Stimulated activated CD8-positive, alpha-beta memory T cell treated with anti-CD3 and anti-CD28 coated beads, Interleukin-2, amount 100 ng/mL, for 1 hour (primary cell): ENCODE results near the gene MINDY3.
"Not testable (repeated sequence)": the region's sequence is repeated elsewhere in the genome, so short reads cannot be mapped to it uniquely, and the experiment has no call there.

Source experiments
- DNase-seq, 2 donors: peaks; one replicate each; pipeline ENCODE4 v3.0.0-alpha.2; 2020; ENCODE audit warnings: low read depth in 2 of 2

The MINDY3 gene

DNA sequence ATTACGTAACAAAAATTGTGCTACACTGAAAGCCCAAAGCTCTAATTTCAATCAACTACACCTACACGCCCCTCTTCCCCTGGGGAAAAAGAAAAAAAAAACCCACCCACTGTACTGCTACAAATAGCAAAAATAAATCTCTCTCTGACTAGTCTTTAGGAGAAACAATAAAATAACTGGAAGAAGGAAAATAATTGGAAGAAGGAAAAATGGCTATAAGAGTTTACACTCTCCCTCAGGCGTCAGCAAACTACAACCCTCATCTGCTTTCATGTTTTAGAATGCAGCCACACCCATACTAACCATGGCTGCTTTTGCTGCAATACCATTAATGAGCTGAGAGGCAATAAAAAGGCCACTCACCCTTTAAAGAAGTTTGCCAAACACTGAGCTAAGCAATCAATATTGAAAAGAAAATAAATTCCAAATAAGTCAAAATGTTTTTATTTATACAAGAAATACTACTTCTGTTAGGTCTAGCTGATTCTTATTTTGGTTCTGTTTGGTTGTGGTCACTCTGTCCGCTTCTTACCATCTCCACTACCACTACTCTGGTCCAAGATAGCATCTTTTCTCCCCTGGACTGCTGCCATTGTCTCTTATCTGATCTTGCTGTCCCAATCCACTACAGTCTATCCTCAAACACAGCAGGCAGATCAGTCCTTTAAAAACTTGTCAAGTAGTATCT is 3.8 kb downstream of the MINDY3 start:
- no peak for DNase-seq

DNA sequence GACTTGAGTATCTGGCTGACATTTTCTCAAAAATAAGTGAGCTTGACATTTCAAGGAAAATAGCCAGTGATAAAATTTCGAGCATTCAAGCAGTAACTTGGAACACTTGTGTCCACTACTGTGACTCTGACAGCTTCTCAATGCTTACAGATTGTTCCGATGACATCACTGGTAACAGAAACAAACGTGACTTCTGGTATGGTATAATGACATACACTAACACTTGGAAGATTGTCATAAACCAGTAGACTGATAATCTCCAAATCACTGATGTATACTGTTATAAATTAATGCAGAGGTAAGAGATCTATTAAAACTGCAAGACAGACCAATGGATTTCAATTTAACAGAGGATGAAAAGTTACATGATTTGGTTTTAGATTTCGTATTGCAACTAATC is 6.5 kb downstream of the MINDY3 start:
- DNase-seq = no peak

DNA sequence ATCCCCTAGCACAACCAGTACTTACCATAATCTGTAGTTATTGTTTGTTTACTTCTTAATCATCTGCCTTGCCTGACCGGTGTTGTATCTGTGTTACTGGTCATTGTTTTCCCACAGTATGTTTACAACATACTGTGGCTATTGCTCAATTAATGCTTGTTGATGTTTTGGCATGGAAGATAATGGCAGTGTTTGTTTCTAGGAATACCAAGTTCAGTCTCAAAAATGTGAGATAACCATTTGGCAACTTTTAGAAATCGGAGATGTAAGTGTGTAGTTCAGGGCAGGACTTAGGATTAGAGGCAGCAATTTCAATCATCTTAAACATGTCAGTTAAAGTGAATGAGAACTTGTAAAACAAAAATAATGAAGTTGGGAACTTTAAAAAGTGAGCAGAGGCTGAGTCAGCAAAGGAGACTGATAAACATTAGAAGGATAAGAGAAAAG is 8.2 kb downstream of the MINDY3 start:
- DNase-seq = no peak

DNA sequence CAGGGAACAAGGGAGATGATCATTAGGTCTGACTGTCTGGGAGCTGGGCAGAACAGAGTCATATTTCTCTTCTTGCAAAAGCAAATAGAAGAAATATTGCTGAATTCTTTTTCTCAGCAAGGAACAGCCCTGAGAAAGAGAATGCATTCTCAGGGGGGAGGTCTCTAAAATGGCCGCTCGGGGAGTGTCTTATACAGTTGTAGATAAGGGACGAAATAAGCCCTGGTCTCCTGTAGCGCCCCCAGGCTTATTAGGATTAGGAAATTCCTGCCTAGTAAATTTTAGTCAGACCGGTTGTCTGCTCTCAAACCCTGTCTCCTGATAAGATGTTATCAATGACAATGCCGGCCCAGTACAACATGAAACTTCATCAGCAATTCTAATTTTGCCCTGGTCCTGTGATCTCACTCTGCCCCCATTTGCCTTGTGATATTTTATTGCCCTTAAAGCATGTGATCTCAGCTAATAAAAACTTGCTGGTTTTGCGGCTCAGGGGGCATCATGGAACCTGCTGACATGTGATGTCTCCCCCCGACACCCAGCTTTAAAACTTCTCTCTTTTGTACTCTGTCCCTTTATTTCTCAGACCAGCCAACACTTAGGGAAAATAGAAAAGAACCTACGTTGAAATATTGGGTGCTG is 9.8 kb downstream of the MINDY3 start:
- DNase-seq = not testable (repeated sequence)

DNA sequence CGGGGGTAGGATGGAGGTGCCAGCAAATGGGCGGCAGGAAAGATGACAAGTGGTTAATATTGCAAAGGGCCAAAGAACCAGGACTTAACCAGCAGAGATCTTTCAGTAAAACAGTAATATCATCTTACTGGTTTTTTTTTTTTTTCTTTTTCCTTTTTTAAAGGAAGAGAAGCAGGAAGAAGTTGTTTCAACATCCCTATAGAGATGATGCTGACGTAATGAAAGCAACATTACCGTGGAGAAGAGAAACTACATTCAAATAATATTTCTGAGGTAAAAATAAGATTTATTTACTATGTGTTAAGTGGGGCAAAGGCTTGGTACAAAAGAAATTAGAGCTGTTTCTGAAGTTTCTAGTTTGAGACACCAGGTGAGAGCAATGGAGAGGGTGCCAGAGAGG is 11.0 kb downstream of the MINDY3 start:
- DNase-seq = no peak

DNA sequence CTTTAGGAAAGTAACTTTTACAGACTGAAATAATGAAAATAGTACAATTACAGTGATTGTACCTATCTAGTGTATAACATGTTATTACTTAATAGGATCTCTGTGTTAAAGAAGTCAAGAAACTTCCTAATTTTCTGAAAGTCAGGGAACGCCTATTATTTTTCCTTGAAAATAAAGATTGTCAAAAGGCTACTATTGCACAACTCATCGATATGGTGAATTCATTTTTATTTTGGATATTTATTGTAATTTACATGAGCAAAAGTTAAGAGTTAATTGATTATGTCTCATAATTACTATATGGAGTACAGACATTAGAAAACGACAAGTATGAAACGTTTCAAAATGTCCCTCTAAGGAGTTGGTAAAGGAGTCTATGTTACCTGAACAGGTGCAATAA is 12.8 kb downstream of the MINDY3 start:
- DNase-seq = no peak

DNA sequence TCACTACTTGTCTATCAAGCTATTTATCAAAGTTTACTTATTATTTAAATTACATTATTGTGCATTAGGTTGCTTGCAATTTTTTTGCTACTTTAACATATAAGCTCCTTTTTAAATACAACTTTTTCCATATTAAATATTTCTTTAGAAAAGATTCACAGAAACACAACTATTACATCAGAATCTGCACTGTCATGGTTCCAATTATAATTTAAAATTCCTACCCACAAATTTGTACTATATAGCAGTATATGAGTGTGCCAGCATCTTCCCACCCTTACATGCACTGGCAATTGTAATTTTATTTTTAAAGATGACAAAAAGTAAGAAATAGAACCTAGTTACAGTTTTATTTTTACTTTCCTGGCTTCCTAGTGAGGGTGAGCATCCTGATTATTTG is 15.8 kb downstream of the MINDY3 start:
- DNase-seq = no peak

DNA sequence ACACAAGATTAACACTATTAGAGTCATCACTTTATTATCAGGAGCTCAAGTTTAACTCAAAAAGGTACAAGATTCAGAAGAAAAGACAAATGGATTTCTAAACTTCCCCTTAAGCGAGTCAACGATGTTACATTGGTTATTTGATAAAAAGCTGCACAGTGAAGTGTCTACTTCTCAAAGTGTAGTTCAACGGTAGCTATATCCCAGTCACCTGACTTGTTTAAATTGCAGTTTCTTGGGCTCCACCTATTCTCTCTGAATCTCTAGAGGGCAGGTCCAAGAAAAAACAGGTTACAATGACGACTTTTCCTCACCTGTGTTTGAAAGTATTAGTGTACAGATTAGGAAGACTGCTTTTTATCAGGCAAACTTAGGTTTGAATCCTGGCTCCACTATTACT is 16.6 kb downstream of the MINDY3 start:
- DNase-seq = no peak

DNA sequence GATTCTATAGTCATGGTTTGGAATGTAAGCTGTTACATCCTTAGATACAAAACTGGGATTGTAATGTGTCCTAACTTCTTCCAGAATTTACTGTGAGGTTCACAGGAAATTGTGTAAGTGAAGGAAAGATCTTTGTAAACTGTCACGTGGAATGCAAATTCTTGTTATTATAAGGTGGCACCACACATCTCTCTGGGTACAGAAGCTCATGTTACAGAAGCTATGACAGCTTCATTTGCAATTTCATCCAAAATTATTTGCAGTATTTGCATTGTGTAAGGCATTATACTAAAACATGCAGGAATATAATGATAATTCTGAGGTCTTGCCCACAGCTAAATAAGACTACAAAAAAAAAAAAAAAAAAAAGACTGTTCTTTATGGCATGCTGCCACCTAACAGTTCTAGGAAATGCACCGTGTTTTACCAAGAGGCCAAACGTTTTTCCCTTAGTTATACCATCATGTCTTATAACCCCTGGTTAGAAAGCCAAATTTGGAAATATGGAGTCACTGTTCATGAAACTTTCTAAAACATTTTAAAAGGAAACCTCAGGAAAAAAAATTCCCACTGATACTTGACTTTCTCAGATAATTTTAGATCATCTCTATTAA is 17.6 kb downstream of the MINDY3 start:
- no peak for DNase-seq

DNA sequence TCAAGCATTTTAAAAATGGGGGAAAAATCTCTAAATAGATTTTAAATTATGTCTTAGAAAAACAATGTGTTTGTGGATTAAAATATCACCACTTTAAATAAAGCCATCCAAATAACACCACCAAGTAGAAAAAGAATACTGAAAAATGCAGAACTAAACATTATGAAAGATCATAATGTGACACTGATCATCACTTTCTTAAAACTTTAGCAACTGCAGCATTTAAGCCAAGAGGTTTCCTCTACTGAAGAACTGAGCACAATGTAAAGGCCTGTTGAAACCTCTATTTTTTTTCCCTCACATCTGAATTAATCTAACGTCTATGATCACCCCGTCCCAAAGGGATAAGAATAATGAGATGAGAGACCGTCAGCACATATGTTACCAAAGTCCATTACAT is 18.6 kb downstream of the MINDY3 start:
- no peak for DNase-seq

DNA sequence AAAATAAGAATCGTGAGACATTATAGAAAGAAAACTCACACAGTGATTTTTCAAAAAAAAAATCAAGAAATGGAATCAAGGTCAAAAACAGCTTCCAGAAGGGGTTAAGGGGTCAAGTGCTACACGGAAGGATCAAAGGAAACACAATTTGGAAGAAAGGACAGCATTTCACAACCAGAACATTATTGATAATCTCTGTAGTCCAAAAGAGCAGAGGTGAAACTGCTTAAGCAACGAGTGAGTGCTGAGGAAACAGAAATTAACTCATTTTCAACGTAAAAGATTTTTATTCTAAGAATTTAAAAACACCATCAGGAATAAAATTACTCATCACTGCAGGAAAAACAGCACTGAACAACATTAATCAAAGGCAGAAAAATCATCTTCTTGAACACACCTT is 23.5 kb downstream of the MINDY3 start:
- DNase-seq = no peak

DNA sequence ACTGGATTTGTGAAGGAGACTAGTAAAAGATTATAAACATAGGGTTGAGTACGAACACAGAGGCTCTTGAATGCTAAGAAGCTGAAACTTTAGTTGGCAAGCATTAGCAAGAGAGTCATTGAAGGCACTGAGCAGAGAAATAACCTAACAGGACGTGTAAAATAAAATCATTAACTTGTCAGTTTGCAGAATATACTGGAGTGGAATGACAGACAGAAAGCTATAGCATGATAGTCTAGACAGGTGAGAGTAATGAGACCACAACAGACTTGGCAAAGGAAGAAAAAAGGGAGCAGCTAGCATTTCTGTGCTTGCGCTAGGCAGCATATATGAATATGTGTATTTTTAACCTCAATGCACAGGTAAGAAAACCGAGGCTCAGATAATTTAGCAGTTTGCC is 30.8 kb downstream of the MINDY3 start:
- no peak for DNase-seq

DNA sequence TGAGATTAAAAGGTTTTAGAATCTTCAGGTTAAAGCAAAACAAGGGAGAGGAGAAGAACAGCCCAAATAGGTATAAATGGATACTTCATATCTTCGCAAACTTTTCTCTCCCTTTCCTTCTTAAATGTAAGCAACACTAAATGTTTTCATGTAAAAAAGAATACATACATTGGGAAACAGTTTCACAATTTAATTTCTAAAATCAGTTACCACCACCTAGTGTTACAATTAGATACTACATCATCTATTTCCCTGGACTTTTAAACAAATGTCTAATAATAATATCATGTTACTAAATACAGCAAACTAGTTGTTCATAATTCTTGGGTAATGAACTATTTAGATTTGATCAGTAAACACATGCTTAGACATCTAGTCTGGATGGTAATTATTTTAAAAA is 35.8 kb downstream of the MINDY3 start:
- no peak for DNase-seq

DNA sequence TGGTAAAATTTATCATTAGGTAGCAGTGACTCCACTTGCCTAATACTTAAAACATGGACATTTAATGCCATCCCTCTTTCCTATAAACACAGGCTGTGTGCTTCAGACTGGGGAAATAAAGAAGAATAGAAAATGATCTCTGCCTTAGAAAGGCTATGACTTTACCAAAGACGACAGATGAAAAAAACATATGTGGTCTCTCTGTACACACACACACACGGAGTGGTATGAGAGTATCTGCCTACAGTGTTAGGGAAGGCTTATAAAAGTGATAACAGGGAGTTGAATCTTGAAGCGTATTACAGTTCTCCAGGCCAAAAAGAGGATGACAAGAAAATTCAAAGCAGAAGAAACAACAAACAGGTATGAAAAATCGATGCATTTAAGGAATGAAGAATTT is 38.2 kb downstream of the MINDY3 start:
- DNase-seq = no peak

DNA sequence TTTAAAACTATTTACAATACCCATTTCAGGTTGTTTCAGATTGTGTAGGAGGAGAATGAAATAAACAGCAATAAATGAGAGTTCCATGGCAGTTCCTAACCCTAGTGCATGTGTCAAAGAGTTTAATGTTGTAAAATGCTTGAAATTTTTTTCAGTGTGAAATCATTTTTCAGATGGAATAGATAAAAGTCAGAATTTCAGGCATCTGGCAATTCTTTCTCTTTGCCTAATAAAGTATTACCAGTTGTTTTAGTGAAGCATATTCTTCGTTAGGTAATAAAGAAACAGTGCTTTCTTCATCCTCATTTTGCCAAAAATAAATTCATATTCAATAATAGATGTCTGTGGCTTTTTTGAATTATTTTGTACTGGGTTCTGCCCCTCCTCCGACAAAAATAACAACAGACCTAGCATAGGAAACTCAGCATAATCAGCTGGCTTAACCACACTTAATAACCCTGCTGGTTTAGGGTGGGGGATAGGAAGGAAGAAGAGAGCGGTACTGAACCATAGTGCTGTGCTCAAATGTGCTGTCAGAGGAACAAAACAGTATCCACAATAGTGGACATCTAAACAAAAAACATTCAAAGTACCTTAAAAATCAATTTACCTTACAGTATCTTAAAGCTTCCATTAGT is 39.1 kb downstream of the MINDY3 start:
- no peak for DNase-seq

DNA sequence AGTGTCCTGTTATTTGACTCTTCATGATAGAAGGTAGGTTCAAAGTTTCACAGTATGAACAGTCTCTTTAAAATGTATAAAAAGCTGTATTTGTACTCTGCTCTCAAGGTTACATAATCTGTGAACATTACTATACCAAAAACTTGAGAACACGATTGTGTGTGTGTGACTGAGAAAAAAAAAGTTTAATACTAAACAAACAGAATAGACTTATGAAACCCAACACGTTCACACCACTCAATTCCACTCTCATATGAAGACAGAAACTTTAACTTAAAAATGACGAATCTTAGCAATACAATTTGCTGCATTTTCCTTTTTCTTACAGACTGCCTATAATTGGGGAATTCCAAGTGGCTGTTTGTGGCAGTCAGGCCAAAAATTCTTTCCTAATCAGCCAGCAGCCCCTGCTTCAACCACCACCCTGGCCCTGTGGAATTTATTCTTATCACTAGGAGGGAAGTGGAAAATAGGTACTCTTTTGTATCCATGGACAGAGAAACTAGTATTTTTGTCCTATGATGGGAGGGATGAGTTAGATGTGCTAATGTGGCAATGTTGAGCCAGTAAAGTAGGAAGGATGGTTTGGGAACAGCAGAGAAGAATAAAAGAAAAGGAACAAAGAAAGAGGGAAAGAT is 42.8 kb downstream of the MINDY3 start:
- no peak for DNase-seq

DNA sequence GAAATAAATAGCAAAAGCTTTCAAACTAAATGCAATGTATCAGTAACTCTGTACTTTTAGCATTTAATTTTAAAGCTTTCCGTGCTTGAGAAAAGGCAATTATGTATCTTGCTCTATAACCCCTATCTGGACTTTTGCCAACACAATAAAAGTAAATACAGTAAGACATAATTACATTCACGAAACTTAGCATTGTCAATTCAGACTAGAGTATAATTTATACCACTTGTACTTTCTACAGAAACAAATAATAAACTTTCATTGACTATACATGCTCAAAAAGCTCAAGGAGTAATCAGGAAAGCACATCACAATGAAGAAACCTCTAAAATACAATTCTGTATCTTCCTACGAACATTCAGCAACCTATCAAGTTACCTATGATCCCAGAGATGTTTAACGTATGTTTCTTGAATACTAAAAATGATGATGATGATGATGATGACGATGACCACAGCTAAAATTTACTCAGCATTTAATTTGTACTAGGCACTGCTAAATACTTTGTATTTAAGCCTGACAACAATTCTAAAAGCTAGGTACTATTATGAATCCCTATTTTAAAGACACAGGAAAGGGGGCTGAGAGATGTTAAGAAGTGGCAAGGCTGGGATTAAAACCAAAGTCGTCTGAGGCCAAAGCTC is 44.9 kb downstream of the MINDY3 start:
- DNase-seq = no peak

DNA sequence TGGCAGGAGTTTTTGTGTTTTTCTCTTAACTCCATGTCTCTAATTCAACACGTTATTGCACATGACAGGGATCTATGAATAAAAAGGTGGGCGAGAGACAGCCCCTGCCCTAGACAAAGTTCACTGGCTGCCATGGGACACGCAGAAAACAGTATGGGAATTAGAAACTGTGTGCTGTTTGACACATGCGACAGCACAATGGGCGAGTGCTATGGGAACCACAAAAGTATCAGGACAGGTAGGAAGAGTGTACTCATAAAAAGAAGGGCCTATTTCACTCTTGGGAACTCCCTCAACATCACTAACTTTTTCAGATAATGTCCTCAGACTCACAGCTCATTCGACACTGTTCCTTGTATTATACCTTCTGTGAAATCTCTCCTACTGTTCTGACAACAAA is 45.7 kb downstream of the MINDY3 start:
- no peak for DNase-seq

DNA sequence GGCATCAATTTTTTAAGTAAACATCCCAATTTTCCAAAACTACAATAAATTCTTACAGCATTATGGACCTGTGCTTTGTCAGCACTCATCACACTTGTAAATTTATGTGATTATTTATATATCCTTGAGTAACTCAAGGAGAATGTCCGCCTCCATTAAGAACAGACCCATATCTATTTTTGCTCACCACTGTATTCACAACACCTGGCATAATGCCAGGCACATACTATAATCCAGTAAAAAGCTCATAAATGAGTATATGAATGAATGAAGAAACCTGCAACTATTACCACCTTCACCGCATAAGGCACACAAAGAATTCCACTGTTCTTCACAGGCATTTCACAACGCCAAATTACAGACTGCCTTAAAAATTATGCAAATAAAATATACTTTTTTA is 46.9 kb downstream of the MINDY3 start:
- DNase-seq = no peak

DNA sequence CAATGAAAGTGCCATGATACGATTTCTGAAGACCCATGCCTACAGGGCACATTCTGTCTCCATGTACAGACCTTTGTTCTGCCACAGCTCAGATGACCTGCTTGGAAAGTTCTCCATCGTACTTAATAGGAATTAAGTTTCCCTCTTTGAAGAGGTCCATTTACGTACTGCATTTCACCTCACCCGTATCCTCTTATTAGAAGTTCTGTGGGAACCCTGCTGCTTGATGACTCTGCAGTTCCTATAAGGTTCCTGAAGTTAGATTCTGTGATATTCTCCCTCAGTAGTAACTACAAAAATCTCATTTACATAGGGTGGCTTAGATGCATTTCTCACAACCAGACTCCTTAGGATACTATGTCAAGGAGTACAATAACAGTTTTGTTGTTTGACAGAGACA is 50.9 kb downstream of the MINDY3 start:
- DNase-seq = no peak

DNA sequence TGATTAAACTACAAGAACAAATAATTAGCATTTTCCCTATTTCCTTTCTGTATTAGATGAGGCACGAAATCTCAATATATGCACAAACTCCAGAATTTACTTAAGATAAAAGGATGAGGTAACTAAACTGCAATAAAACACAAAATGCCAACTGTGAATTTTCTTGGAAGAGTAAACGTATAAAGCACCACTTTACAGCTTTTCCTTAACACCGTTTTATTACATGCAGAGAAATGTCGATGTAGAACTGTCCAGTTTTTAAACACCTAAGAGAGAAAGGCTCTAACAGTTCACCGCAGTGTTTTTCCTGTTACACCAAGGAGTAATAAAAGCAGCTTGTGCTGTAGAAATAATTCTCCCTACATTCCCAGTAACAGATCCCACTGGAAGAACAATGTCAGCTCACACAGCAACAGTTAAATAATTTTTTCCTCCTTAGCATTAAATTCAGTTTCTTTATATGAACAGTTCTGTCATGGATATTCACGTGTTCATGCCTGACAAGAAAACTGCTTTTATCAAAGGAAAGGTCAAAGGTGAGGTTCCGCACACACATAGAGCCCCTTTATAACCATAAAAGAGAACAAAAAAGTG is 52.0 kb downstream of the MINDY3 start:
- DNase-seq = no peak
